Cardiac muscle cell (in vitro differentiated cells and primary cell): ENCODE results near the gene TMEM132D. TPM values are rescaled to one million over a fixed set of nuclear protein-coding genes. Genes with fewer than 3 reads are reported as not detected.

Source experiments
- DNase-seq, 2 donors: peaks; one replicate each; pipeline versions ENCODE4 v3.0.0 to v3.0.0-alpha.2; 2010 to 2017; ENCODE audit warnings: low read depth in 1 of 2, low spot score in 1 of 2
- H3K27ac ChIP-seq: fragments of 200-600 bp; sonication (generic); 2 replicates; pipeline ENCODE4 v1.5.1; 2016
- H3K27me3 ChIP-seq: fragments of 200-600 bp; sonication (generic); 2 replicates; pipeline ENCODE4 v1.6.0; 2016; ENCODE audit warnings: control low read depth
- H3K36me3 ChIP-seq: fragments of 200-600 bp; sonication (generic); 2 replicates; pipeline ENCODE4 v1.5.1; 2016; ENCODE audit warnings: control low read depth
- H3K4me1 ChIP-seq: fragments of 200-600 bp; sonication (generic); 2 replicates; pipeline ENCODE4 v1.8.1; 2017; ENCODE audit warnings: low read depth, mild to moderate bottlenecking, mixed run types
- H3K4me3 ChIP-seq: fragments of 200-600 bp; sonication (generic); 2 replicates; pipeline ENCODE4 v1.5.1; 2016; ENCODE audit warnings: mild to moderate bottlenecking
- H3K9me3 ChIP-seq: fragments of 200-600 bp; sonication (generic); 2 replicates; pipeline ENCODE4 v1.5.1; 2017; ENCODE audit warnings: low read depth, mild to moderate bottlenecking, control low read depth
- CTCF ChIP-seq: IDR thresholded peaks from 2 replicates; pipeline ENCODE4 v1.5.1; 2012; ENCODE audit warnings: low read depth, mild to moderate bottlenecking, low read length
- polyA plus RNA-seq: library from polyadenylated mRNA; unstranded; fragments of >200 nt; fragmentation: Nextera tagmentation; extraction: Ambion mirVana; gene quantifications from 2 replicates; pipeline ENCODE4 v1.2.1, GENCODE V29; 2016
- total RNA-seq: library from RNA; depleted of rRNA; stranded (reverse); fragments of >200 nt; gene quantifications from 2 replicates; pipeline ENCODE4 v1.2.3, GENCODE V29; 2016

TMEM132D gene
- total and polyA plus RNA-seq, 2 experiments from 2014 or later: 0.03 TPM; not detected in 1

GRCh38 chr12:129779033-129779432, 124.8 kb downstream of the TMEM132D start:
- no peaks in the 10 kb centered on the region for H3K27me3 ChIP-seq
- H3K4me3 ChIP-seq: no peak overlapping the region
- H3K9me3 ChIP-seq: no peaks in the 10 kb centered on the region
- no peaks in the 10 kb centered on the region for H3K4me1 ChIP-seq
- no peak for DNase-seq
- no peak overlapping the region for H3K27ac ChIP-seq
- no peak for TF ChIP-seq CTCF
- H3K36me3 ChIP-seq: no peaks in the 10 kb centered on the region

GRCh38 chr12:129776977-129777667, 126.7 kb downstream of the TMEM132D start:
- H3K36me3 ChIP-seq: no peaks in the 10 kb centered on the region
- no peak for TF ChIP-seq CTCF
- no peak for DNase-seq

GRCh38 chr12:129772501-129773493, 131.0 kb downstream of the TMEM132D start:
- H3K9me3 ChIP-seq: no peaks in the 10 kb centered on the region
- H3K4me1 ChIP-seq: no peaks in the 10 kb centered on the region
- TF ChIP-seq CTCF: no peak
- no peak for DNase-seq
- no peaks in the 10 kb centered on the region for H3K27me3 ChIP-seq
- no peak overlapping the region for H3K4me3 ChIP-seq
- no peak overlapping the region for H3K27ac ChIP-seq
- no peaks in the 10 kb centered on the region for H3K36me3 ChIP-seq

More at GRCh38 chr12:129776977-129777667, 126.7 kb downstream of the TMEM132D start:
- Histone ChIP-seq H3K27me3 (no peaks in the 10 kb centered on the region), H3K9me3 (no peaks in the 10 kb centered on the region), H3K4me1 (no peaks in the 10 kb centered on the region), H3K27ac (no peak overlapping the region), H3K4me3 (no peak overlapping the region)

GRCh38 chr12:129771238-129771637, 132.6 kb downstream of the TMEM132D start:
- no peak for DNase-seq
- Histone ChIP-seq H3K36me3 (no peaks in the 10 kb centered on the region), H3K4me1 (no peaks in the 10 kb centered on the region), H3K4me3 (no peak overlapping the region), H3K27ac (no peak overlapping the region), H3K27me3 (no peaks in the 10 kb centered on the region), H3K9me3 (no peaks in the 10 kb centered on the region)
- no peak for TF ChIP-seq CTCF

GRCh38 chr12:129765719-129766118, 138.1 kb downstream of the TMEM132D start:
- H3K4me3 ChIP-seq: no peak overlapping the region
- H3K4me1 ChIP-seq: no peaks in the 10 kb centered on the region
- H3K36me3 ChIP-seq: no peaks in the 10 kb centered on the region
- no peaks in the 10 kb centered on the region for H3K27me3 ChIP-seq
- no peak for TF ChIP-seq CTCF
- no peak overlapping the region for H3K27ac ChIP-seq
- DNase-seq: no peak
- H3K9me3 ChIP-seq: no peaks in the 10 kb centered on the region
